HG02798 (cell line): ENCODE measurements around the gene SDK2.
"Not testable (repeated sequence)": the region's sequence is repeated elsewhere in the genome, so short reads cannot be mapped to it uniquely, and the experiment has no call there.

Experiments
- ATAC-seq: cut with Tn5 transposase; IDR thresholded peaks from one replicate; pipeline ENCODE4 v1.9.1; 2021; ENCODE audit warnings: mild to moderate bottlenecking; ENCODE audit not compliant: unreplicated experiment, poor library complexity

The SDK2 gene

GRCh38 chr17:73342541-73343167 is 301.6 kb downstream of the SDK2 start:
- ATAC-seq = no peak

- no peak for ATAC-seq
These were observed 302.2 kb downstream of the SDK2 start for GRCh38 chr17:73342050-73342522.

- ATAC-seq = no peak
These were observed 302.7 kb downstream of the SDK2 start for GRCh38 chr17:73341350-73342049.

GRCh38 chr17:73340093-73340596 is 304.1 kb downstream of the SDK2 start:
- ATAC-seq = peak; percentile 47

- ATAC-seq = no peak
These were observed 305.6 kb downstream of the SDK2 start for GRCh38 chr17:73338566-73339197.

GRCh38 chr17:73338050-73338521 is 306.2 kb downstream of the SDK2 start:
- no peak for ATAC-seq

- ATAC-seq = no peak
These were observed 306.9 kb downstream of the SDK2 start for GRCh38 chr17:73337330-73337710.

- ATAC-seq = no peak
These were observed 307.6 kb downstream of the SDK2 start for GRCh38 chr17:73336408-73337329.

GRCh38 chr17:73335591-73336407 is 308.4 kb downstream of the SDK2 start:
- ATAC-seq = no peak

GRCh38 chr17:73334771-73335513 is 309.3 kb downstream of the SDK2 start:
- ATAC-seq = no peak

GRCh38 chr17:73333445-73333844 is 310.8 kb downstream of the SDK2 start:
- not testable (repeated sequence) for ATAC-seq

GRCh38 chr17:73331060-73331459 is 313.2 kb downstream of the SDK2 start:
- ATAC-seq = no peak

GRCh38 chr17:73327676-73328075 is 316.6 kb downstream of the SDK2 start:
- no peak for ATAC-seq

GRCh38 chr17:73325527-73325842 is 318.8 kb downstream of the SDK2 start:
- no peak for ATAC-seq

- ATAC-seq = no peak
These were observed 319.3 kb downstream of the SDK2 start for GRCh38 chr17:73324711-73325526.

- ATAC-seq = no peak
These were observed 320.1 kb downstream of the SDK2 start for GRCh38 chr17:73324160-73324475.

GRCh38 chr17:73323409-73324159 is 320.7 kb downstream of the SDK2 start:
- ATAC-seq = no peak
